HG02610 (cell line): ENCODE data around the gene ANKMY2.

Experiments used
- ATAC-seq: cut with Tn5 transposase; IDR thresholded peaks from one replicate; pipeline ENCODE4 v1.9.1; 2021; ENCODE audit warnings: mild to moderate bottlenecking, moderate library complexity; ENCODE audit not compliant: unreplicated experiment

Gene ANKMY2

GRCh38 chr7:16583834-16584233 is 61.7 kb downstream of the ANKMY2 start:
- no peak for ATAC-seq

- no peak for ATAC-seq
These were observed 64.3 kb downstream of the ANKMY2 start for GRCh38 chr7:16581286-16581685.

- no peak for ATAC-seq
These were observed 66.3 kb downstream of the ANKMY2 start for GRCh38 chr7:16579216-16579615.

GRCh38 chr7:16571941-16572340 is 73.6 kb downstream of the ANKMY2 start:
- ATAC-seq = no peak

- ATAC-seq = peak; percentile 59
These were observed 80.6 kb downstream of the ANKMY2 start for GRCh38 chr7:16564909-16565426.

GRCh38 chr7:16564023-16564380 is 81.6 kb downstream of the ANKMY2 start:
- no peak for ATAC-seq

GRCh38 chr7:16563281-16564022 is 82.1 kb downstream of the ANKMY2 start:
- ATAC-seq = peak; percentile 82

GRCh38 chr7:16562456-16563220 is 82.9 kb downstream of the ANKMY2 start:
- ATAC-seq = no peak

- ATAC-seq = no peak
These were observed 83.6 kb downstream of the ANKMY2 start for GRCh38 chr7:16561943-16562342.

- ATAC-seq = no peak
These were observed 85.9 kb downstream of the ANKMY2 start for GRCh38 chr7:16559497-16560179.

GRCh38 chr7:16558761-16559302 is 86.7 kb downstream of the ANKMY2 start:
- no peak for ATAC-seq

GRCh38 chr7:16556359-16556758 is 89.2 kb downstream of the ANKMY2 start:
- ATAC-seq = no peak

- no peak for ATAC-seq
These were observed 90.9 kb downstream of the ANKMY2 start for GRCh38 chr7:16554518-16555236.

- no peak for ATAC-seq
These were observed 94.9 kb downstream of the ANKMY2 start for GRCh38 chr7:16550671-16551070.
